Lower leg skin (tissue), 3 donors: ENCODE data around the gene PCARE.

ENCODE experiments used
- CTCF ChIP-seq, 3 donors: fragments of 450-650 bp; IDR thresholded peaks; one replicate each; pipeline ENCODE4 v1.5.1; 2016; ENCODE audit warnings: antibody characterized with exemption in 3 of 3, mild to moderate bottlenecking in 3 of 3, moderate library complexity in 2 of 3
- POLR2A ChIP-seq, 2 donors: fragments of 450-650 bp; IDR thresholded peaks; one replicate each; pipeline ENCODE4 v1.6.1; 2016 to 2017; ENCODE audit warnings: antibody characterized with exemption in 2 of 2, mild to moderate bottlenecking in 1 of 2, moderate library complexity in 1 of 2

- no peak for TF ChIP-seq CTCF (IDR thresholded peaks at IDR 0.05)
- TF ChIP-seq POLR2A (IDR thresholded peaks at IDR 0.05): no peak
Observed at GRCh38 chr2:29035016-29035745, 39.1 kb downstream of the PCARE start.
